ENCODE measurements around the gene FOXL1.

Gene FOXL1

GRCh38 chr16:86605950-86606349, 27.6 kb downstream of the FOXL1 start:
- no peak for TF ChIP-seq EGR1 (IDR thresholded peaks at IDR 0.05)
- TF ChIP-seq FOXM1 (IDR thresholded peaks at IDR 0.05; ENCODE audit: borderline replicate concordance, low read depth): no peak
- TF ChIP-seq ZBTB7A (IDR thresholded peaks at IDR 0.05; ENCODE audit: low read depth): no peak
- TF ChIP-seq TAF1 (IDR thresholded peaks at IDR 0.05; ENCODE audit: low read depth): no peak

- no peak for TF ChIP-seq YY1 (IDR thresholded peaks at IDR 0.05; ENCODE audit: low read depth)
- TF ChIP-seq, protein P1, sequence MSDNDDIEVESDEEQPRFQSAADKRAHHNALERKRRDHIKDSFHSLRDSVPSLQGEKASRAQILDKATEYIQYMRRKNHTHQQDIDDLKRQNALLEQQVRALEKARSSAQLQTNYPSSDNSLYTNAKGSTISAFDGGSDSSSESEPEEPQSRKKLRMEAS (IDR thresholded peaks at IDR 0.05): no peak
- no peak for TF ChIP-seq EP300 (IDR thresholded peaks at IDR 0.05; ENCODE audit: borderline replicate concordance)
- no peak for TF ChIP-seq USF1 (IDR thresholded peaks at IDR 0.05)
- no peak for TF ChIP-seq ZBTB7A (IDR thresholded peaks at IDR 0.05; ENCODE audit: low read depth)
- TF ChIP-seq CEBPB (IDR thresholded peaks at IDR 0.05): no peak
- no peak for TF ChIP-seq TEAD4 (IDR thresholded peaks at IDR 0.05)
- no peak for TF ChIP-seq TCF12 (IDR thresholded peaks at IDR 0.05; ENCODE audit: low read depth)
- no peak for TF ChIP-seq REST (IDR thresholded peaks at IDR 0.05; ENCODE audit: low read depth)
- TF ChIP-seq TAF1 (IDR thresholded peaks at IDR 0.05; ENCODE audit: low read depth): no peak
- TF ChIP-seq RAD21 (IDR thresholded peaks at IDR 0.05; ENCODE audit: low read depth): no peak
- TF ChIP-seq EGR1 (IDR thresholded peaks at IDR 0.05): no peak
- TF ChIP-seq NFIC (IDR thresholded peaks at IDR 0.05): no peak
Measured at GRCh38 chr16:86608301-86608747, 30.0 kb downstream of the FOXL1 start.

- TF ChIP-seq RAD21 (IDR thresholded peaks at IDR 0.05; ENCODE audit: low read depth) (no peak), TAF1 (IDR thresholded peaks at IDR 0.05; ENCODE audit: low read depth) (no peak), TCF12 (IDR thresholded peaks at IDR 0.05; ENCODE audit: low read depth) (no peak), YY1 (IDR thresholded peaks at IDR 0.05; ENCODE audit: low read depth) (no peak), REST (IDR thresholded peaks at IDR 0.05; ENCODE audit: low read depth) (no peak), USF1 (IDR thresholded peaks at IDR 0.05) (no peak), CEBPB (IDR thresholded peaks at IDR 0.05) (no peak), EGR1 (IDR thresholded peaks at IDR 0.05) (no peak), FOXM1 (IDR thresholded peaks at IDR 0.05; ENCODE audit: borderline replicate concordance, low read depth) (no peak), CREB1 (IDR thresholded peaks at IDR 0.05; ENCODE audit: low read depth) (no peak), EP300 (IDR thresholded peaks at IDR 0.05; ENCODE audit: borderline replicate concordance) (no peak), NFIC (IDR thresholded peaks at IDR 0.05) (no peak), TEAD4 (IDR thresholded peaks at IDR 0.05) (no peak), ZBTB7A (IDR thresholded peaks at IDR 0.05; ENCODE audit: low read depth) (no peak)
- TF ChIP-seq, protein P1 (IDR thresholded peaks at IDR 0.05): no peak
Measured at GRCh38 chr16:86609115-86609514, 30.8 kb downstream of the FOXL1 start.

- TF ChIP-seq TCF12 (IDR thresholded peaks at IDR 0.05; ENCODE audit: low read depth): no peak
- TF ChIP-seq EP300 (IDR thresholded peaks at IDR 0.05; ENCODE audit: borderline replicate concordance): no peak
- no peak for TF ChIP-seq EGR1 (IDR thresholded peaks at IDR 0.05)
- no peak for TF ChIP-seq CEBPB (IDR thresholded peaks at IDR 0.05)
Measured at GRCh38 chr16:86609661-86610060, 31.3 kb downstream of the FOXL1 start.

DNA sequence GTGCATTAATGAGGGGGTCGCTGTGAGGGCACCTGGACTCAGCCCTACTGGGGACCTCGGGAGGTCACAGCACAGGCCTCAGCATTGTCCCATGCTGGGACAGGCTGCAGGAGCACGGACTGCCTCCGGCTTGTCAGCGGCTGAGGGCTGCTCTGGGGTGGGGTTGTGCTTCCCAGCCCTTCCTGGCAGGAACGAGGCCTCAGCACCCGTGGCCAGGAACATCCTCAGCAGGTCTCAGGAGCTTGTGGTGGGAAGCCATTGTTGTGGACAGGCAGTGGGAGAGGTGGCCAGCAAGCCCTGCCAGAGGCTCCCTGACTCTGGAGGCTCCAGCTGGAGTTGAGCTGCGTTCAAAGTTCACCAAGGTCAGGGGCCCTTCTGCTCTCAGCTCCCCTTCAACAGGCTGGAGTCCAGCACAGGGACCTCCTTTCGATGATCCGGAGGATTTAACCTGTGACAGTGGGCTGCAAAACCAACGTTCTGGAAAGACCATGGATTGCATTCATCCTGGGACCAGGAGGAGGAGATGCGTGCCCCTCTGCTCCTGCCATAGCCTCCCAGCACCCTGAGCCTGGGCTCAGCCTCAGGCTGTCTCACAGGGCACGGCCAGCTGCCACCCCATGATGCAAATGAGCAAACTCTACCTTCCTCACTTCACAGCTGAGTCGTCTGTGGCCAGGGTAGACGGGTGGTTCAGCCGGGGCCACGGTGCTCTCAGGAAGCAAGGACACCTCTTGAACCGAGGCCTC, 32.6 kb downstream of the FOXL1 start:
- TF ChIP-seq, protein P1 (IDR thresholded peaks at IDR 0.05): no peak
- no peak for TF ChIP-seq EP300 (IDR thresholded peaks at IDR 0.05; ENCODE audit: borderline replicate concordance)
- TF ChIP-seq TAF1 (IDR thresholded peaks at IDR 0.05; ENCODE audit: low read depth): no peak
- no peak for TF ChIP-seq CEBPB (IDR thresholded peaks at IDR 0.05)
- no peak for TF ChIP-seq TCF12 (IDR thresholded peaks at IDR 0.05; ENCODE audit: low read depth)

DNA sequence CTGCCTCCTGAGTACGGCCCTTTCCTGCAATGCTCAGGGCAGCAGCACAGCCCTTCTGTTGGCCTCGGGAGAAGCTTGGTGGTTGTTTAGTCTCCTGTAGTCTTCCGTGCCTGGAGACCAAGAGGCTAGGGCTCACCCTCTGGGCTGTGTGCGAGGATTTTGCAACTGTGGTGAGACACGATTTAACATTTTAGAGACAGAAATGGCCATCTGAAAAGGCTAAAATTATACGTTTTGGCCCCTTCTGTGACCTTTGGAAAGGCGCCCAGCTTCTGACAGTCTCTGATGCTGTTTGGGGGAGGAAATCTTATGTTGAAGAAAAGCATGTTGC, 33.1 kb downstream of the FOXL1 start:
- TF ChIP-seq, protein P1 (IDR thresholded peaks at IDR 0.05): no peak
- TF ChIP-seq ZBTB7A (IDR thresholded peaks at IDR 0.05; ENCODE audit: low read depth) (no peak), TAF1 (IDR thresholded peaks at IDR 0.05; ENCODE audit: low read depth) (no peak), RAD21 (IDR thresholded peaks at IDR 0.05; ENCODE audit: low read depth) (no peak), REST (IDR thresholded peaks at IDR 0.05; ENCODE audit: low read depth) (no peak), USF1 (IDR thresholded peaks at IDR 0.05) (no peak), CREB1 (IDR thresholded peaks at IDR 0.05; ENCODE audit: low read depth) (no peak), YY1 (IDR thresholded peaks at IDR 0.05; ENCODE audit: low read depth) (no peak)
